Body of pancreas (tissue), 4 donors: Measurements from ENCODE around the gene COA7.

Experiments used
- POLR2A ChIP-seq, 3 donors: fragments of 450-650 bp; IDR thresholded peaks; one replicate each; pipeline ENCODE4 v1.6.1; 2016; ENCODE audit warnings: antibody characterized with exemption in 3 of 3, mild to moderate bottlenecking in 2 of 3
- TF ChIP-seq, protein P1 (sequence below), 7 experiments: fragments of 450-650 bp in 4 of 7; fragments of 200-600 bp in 3 of 7; sonication (generic) in 3 of 7; IDR thresholded peaks; one replicate each; pipeline ENCODE4 v1.5.1; 2016 to 2019; ENCODE audit warnings: antibody characterized with exemption in 7 of 7

DNA sequence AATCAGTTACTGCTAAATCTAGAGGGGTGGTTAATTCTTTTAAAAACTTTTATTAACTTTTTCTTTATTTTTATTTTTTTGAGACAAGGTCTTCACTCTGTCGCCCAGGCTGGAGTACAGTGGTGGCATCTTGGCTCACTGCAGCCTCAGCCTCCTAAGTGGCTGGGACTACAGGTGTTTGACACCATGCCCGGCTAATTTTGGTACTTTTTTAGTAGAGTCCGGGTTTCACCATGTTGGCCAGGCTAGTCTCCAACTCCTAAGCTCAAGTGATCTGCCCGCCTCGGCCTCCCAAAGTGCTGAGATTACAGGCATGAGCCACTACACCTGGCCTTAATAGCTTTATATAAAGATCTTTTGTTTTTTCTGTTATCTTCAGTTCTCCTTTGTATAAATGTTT, 40.0 kb upstream of the COA7 start:
- no peak for TF ChIP-seq POLR2A (IDR thresholded peaks at IDR 0.05)
- TF ChIP-seq, protein P1, sequence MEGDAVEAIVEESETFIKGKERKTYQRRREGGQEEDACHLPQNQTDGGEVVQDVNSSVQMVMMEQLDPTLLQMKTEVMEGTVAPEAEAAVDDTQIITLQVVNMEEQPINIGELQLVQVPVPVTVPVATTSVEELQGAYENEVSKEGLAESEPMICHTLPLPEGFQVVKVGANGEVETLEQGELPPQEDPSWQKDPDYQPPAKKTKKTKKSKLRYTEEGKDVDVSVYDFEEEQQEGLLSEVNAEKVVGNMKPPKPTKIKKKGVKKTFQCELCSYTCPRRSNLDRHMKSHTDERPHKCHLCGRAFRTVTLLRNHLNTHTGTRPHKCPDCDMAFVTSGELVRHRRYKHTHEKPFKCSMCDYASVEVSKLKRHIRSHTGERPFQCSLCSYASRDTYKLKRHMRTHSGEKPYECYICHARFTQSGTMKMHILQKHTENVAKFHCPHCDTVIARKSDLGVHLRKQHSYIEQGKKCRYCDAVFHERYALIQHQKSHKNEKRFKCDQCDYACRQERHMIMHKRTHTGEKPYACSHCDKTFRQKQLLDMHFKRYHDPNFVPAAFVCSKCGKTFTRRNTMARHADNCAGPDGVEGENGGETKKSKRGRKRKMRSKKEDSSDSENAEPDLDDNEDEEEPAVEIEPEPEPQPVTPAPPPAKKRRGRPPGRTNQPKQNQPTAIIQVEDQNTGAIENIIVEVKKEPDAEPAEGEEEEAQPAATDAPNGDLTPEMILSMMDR (IDR thresholded peaks at IDR 0.05), result no peak
